Measurements from ENCODE around the gene PSMC3IP.
A peak's percentile ranks its signal among the peaks of the same experiment; 100 is the strongest.

The PSMC3IP gene

DNA sequence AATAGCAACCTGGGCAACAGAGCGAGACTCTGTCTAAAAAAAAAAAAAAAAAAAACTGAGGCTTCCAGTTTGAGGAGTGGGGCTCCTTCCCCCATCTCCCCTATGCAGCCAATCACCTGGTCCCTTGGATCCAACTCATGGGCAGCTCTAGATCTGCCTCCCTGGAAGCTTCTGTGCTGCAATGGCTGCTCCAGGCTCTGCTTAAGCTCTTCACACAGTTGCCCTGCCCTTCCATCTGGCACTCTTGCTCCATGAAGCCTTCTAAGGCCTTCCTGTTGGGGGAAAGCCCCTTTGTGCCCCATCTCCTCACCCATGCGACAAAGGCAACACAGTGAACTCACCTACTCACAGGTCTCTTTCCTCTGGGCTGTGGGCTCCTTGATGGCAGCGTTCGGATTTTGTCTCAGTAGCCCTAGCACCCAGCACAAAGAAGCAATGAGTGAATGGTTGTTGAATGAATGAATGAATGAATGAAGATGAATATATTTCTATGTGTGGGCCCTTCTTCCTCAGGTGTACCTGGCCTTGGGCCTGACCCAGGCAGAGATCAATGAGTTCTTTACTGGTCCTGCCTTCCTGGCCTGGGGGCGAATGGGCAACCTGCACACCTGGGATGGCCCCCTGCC, 39.6 kb downstream of the PSMC3IP start:
- DNase-seq (ENCODE audit: low read depth): no peak

DNA sequence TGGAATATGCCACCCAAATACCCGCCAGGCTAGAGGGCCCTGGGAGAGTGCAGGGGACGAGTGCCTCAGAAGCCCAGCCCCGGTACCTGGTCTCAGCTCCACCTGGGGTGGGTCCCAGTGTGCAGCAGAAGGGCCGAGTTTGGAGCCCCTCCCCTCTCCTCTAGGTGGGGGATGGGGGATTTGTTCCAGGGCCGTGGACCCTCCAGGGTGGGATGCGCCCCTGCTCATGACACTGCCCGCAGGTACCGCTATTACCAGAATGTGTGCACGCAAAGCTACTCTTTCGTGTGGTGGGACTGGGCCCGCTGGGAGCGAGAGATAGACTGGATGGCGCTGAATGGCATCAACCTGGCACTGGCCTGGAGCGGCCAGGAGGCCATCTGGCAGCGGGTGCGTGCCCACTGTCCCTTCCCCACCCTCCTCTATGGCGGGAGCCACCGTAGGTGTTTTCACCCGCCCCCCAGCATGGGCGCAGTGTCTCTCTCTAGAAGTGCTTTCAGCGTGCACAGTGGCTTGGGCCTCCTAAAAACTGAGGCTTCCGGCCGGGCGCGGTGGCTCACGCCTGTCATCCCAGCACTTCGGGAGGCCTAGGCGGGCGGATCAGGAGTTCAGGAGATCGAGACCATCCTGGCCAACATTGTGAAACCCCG, 40.2 kb downstream of the PSMC3IP start:
- no peak for DNase-seq (ENCODE audit: low read depth)

DNA sequence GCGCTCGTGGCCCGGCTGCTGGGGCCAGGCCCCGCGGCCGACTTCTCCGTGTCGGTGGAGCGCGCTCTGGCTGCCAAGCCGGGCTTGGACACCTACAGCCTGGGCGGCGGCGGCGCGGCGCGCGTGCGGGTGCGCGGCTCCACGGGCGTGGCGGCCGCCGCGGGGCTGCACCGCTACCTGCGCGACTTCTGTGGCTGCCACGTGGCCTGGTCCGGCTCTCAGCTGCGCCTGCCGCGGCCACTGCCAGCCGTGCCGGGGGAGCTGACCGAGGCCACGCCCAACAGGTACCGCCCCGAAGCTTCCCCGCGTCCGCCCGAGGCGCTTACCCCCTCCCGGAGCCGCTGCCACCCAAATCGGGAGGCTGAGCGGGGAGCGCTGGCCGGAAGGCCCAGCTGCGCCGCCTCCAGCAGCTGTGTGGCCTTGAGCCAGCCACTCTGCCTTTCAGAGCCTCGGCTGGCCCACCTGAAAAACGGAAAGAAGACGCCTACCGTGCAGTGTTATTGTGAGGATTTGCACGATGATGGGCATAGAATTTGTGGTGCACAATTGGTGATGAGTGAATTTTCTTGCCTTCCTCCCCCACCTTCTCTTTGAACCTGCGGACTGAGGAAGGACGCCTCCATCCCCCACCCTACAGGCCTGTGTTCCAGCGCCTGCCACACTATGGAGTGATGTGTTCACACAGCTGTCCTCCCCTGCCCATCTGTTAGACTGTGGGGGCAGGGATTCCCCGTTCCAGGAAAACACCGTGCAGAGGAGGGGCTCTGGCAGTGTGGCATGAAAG, 41.0 kb downstream of the PSMC3IP start:
- peak; percentile 86 for DNase-seq (ENCODE audit: low read depth)

DNA sequence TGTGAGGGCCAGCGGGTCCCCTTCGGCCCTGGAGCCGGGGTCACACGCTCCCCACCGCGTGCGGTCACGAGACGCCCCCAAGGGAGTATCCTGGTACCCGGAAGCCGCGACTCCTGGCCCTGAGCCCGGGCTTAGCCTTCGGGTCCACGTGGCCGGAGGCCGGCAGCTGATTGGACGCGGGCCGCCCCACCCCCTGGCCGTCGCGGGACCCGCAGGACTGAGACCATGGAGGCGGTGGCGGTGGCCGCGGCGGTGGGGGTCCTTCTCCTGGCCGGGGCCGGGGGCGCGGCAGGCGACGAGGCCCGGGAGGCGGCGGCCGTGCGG, 41.5 kb downstream of the PSMC3IP start, which contains the start of gene NAGLU:
NAGLU (plus strand) TSS at position 194 of the 324 bp plus-strand sequence; CDS start at position 226, 32 bp downstream.
- peak; percentile 89 for DNase-seq (ENCODE audit: low read depth)

DNA sequence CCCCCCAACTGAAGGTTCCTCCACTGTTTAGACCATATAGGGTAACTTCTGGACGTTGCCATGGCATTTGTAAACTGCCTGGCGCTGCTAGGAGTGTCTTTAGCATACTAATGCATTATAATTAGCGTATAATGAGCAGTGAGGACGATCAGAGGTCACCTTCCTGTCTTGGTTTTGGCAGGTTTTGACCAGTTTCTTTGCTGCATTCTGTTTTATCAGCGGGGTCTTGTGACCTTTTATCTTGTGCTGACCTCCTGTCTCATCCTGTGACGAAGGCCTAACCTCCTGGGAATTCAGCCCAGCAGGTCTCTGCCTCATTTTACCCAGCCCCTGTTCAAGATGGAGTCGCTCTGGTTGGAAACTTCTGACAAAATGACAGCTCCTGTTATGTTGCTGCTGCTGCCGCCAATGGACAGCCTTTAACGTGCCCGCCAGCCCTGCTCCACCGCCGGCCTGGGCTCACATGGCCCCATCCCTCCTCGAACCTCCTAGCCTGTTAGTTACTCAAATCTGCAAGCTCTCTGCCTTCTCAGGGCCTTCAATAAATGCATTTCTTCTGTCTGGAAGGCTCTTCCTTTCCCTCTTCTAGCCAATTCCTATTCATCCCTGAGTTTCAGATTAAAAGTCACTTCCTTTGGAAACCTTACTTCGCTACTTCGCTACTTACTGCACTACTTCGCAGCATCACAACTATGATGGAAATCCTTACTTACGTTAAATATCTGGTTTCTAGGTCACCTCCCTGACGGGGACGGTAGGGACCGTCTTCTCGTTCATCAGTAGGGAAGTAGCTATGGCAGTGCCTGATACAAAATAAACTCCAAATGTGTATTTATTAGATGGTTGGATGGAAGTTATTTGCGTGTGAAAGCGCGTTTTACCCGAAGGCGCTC, 42.1 kb downstream of the PSMC3IP start:
- no peak for DNase-seq (ENCODE audit: low read depth)

DNA sequence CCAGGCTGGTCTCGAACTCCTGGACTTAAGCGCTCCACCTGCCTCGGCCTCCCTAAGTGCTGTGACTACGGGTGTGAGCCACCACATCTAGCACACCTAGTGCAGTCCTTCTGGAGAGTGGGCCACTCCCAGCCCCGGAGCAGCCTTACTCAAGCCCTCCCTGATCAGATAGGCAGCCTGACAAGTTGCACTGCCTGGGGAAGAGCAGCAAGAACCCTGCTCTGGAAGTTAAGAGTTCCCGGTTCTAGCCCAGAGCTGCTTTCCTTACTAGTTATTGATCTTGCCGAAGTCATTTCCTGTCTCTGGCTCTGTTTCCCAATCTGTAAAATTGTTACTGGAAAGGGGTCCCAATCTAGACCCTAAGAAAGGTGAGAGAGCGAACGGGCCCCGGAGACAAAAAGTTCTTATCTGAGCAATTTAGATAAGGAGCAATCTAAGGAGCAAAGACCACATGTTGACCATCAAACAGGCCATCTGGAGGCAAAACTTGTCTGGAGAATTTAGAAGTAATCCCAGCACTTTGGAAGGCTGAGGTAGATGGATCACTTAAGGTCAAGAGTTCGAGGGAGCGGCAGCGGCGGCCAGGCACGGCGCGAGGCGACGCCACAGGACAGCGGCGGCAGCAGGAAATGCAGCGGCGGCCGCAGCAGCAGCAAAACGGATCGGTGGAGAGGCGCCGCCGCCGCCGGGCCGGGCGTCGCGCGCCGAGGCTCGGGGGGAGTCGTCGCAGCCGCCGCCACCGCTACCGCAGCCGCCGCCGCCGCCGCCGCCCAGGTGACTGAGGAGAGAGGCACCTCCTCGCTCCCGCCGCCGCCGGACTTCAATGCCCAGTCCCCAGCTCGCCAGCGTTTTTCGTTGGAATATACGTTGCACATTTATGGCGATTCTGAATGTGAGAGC, 45.8 kb downstream of the PSMC3IP start:
- peak; percentile 64 for DNase-seq (ENCODE audit: low read depth)

DNA sequence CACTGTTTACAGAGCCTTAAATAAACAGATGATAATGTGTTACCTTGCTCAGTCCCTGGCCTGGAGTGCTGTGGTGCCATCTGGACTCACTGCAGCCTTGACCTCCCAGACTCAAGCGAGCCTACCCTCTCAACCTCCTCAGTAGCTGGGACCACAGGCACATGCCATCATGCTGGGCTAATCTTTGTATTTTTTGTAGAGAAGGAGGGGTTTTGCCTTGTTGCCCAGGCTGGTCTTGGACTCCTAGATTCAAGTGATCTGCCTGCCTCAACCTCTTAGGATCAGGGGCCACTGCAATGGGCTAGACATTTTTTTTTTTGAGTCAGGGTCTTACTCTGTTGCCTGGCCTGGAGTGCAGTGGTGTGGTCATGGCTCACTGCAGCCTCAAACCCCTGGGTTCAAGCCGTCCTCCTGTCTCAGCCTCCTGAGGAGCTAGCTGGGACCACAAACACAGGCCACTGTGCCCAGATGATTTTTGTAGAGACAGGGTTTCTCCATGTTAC, 46.5 kb downstream of the PSMC3IP start:
- no peak for DNase-seq (ENCODE audit: low read depth)

DNA sequence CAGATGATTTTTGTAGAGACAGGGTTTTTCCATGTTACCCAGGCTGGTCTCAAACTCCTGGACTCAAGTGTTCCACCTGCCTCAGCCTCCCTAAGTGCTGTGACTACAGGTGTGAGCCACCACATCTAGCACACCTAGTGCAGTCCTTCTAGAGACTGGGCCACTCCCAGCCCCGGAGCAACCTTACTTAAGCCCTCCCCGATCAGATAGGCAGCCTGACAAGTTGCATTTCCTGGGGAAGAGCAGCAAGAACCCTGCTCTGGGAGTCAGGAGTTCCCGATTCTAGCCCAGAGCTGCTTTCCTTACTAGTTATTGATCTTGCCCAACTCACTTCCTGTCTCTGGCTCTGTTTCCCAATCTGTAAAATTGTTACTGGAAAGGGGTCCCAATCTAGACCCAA, 48.5 kb downstream of the PSMC3IP start:
- no peak for DNase-seq (ENCODE audit: low read depth)

DNA sequence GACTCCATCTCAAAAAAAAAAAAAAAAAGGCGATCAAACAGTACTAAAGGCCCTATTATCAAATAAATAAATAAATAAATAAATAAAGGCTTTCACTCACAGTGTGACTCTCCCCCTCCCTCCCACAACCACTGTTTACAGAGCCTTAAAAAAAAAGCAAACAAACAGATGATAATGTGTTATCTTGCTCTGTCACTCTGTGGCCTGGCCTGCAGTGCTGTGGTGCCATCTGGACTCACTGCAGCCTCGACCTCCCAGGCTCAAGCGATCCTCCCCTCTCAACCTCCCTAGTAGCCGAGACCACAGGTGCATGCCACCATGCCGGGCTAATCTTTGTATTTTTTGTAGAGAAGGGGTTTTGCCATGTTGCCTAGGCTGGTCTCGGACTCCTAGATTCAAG, 49.6 kb downstream of the PSMC3IP start:
- no peak for DNase-seq (ENCODE audit: low read depth)

DNA sequence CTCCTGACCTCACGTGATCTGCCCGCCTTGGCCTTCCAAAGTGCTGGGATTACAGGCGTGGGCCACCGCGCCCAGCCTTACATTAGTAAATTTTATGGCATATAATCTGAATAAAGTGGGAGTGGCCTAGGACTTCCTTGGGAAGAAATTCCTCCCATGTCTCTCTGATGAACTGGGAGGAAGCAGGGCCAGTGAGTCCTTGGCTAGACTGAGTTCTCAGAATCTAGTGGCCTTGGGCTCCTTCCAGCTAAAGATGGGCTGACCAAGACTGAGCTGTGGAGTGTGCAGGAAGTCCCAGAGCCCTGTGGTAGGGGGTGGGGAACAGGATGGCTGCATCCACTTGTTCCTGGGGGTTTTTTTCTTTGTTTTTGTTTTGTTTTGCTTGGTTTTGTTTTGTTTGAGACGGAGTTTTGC, 51.5 kb downstream of the PSMC3IP start:
- peak; percentile 95 for DNase-seq (ENCODE audit: low read depth)

DNA sequence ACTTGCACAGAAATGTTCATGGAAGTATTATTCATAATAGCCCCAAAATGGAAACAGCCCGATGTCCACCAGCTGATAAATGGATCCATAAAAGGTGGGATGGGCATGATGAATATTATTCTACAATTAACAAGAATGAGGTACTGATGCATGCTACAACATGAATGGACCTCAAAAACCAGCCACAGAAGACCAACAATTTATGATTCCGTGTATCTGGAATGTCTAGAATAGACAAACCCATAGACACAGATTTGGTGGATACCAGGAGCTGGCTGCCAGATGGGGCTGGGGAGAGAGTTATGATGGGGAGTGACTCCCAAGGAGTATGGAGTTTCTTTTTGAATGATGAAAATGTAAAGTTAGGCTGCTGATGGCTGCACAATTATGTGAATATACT, 52.3 kb downstream of the PSMC3IP start:
- peak; percentile 89 for DNase-seq (ENCODE audit: low read depth)

DNA sequence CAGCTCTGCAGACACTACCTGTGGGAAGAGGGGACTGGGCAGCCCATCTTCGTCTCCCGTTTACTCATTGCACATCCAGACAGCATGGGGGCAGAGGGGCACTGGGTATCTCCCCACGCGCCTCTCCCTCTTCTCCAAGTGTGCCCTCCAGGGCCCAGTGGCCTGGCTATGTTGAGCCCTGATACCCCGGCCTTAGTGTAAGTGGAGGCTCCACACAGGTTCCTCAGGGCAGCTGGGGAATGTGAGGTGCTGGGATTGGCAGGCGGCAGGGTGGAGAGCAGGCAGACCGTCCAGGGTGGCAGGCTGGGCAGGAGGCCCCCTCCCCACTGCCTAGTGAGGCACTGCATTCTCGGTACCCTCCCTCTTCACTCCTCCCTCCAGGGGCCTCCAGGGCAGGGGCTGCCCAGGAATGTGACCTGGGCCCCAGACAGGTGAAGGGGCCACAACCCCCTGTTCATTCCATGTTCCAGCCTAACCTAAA, 54.7 kb downstream of the PSMC3IP start:
- no peak for DNase-seq (ENCODE audit: low read depth)
